CD14-positive monocyte (primary cell): ENCODE data around the gene RBP5. TPM values are rescaled to one million over a fixed set of nuclear protein-coding genes. Genes with fewer than 3 reads are reported as not detected.

Experiments
- DNase-seq, 3 donors: peaks; one replicate each; pipeline ENCODE4 v3.0.0-alpha.2; 2011 to 2022
- H2AFZ ChIP-seq: 2 replicates; pipeline ENCODE4 v1.6.0; 2012; ENCODE audit warnings: mild to moderate bottlenecking, low read depth, low read length, inconsistent platforms; ENCODE audit not compliant: insufficient read depth, poor library complexity, severe bottlenecking
- H3K27ac ChIP-seq, 2 donors: 1 replicate in 1 of 2; 2 replicates in 1 of 2; pipeline ENCODE4 v1.5.1; 2012 to 2013; ENCODE audit warnings: low read length in 2 of 2, control low read depth in 1 of 2, inconsistent platforms in 1 of 2, low read depth in 1 of 2, mild to moderate bottlenecking in 1 of 2
- H3K27me3 ChIP-seq, 2 donors: one replicate each; pipeline versions ENCODE4 v1.6.0 to v1.6.1; 2011 to 2013; ENCODE audit warnings: low read length in 2 of 2; ENCODE audit not compliant: control insufficient read depth in 2 of 2, insufficient read depth in 2 of 2
- H3K36me3 ChIP-seq, 2 donors: replicated peaks in 1 of 2; 1 replicate in 1 of 2; 2 replicates in 1 of 2; pipeline versions ENCODE4 v1.5.1 to v1.6.1; 2012 to 2013; ENCODE audit warnings: low read length in 2 of 2, control low read depth in 1 of 2, inconsistent platforms in 1 of 2, mild to moderate bottlenecking in 1 of 2; ENCODE audit not compliant: insufficient read depth in 2 of 2, control insufficient read depth in 1 of 2
- H3K4me1 ChIP-seq, 2 donors: 1 replicate in 1 of 2; 2 replicates in 1 of 2; pipeline versions ENCODE4 v1.5.1 to v1.6.1; 2012 to 2013; ENCODE audit warnings: low read length in 2 of 2, control low read depth in 1 of 2, inconsistent platforms in 1 of 2, mild to moderate bottlenecking in 1 of 2, moderate library complexity in 1 of 2; ENCODE audit not compliant: insufficient read depth in 2 of 2, control insufficient read depth in 1 of 2
- H3K4me2 ChIP-seq: replicated peaks from 2 replicates; pipeline ENCODE3; 2012; ENCODE audit warnings: low read length, moderate library complexity, mild to moderate bottlenecking; ENCODE audit not compliant: poor library complexity, severe bottlenecking; ENCODE audit errors: extremely low read depth
- H3K4me3 ChIP-seq, 3 experiments: fragments of 200-600 bp in 1 of 3; sonication (generic) in 1 of 3; replicated peaks in 1 of 3; 1 replicate in 2 of 3; 2 replicates in 1 of 3; pipeline ENCODE4 v1.5.1; 2011 to 2013; ENCODE audit warnings: low read length in 3 of 3, mild to moderate bottlenecking in 3 of 3, control low read depth in 2 of 3, low read depth in 2 of 3, inconsistent platforms in 1 of 3, moderate library complexity in 1 of 3
- H3K79me2 ChIP-seq: 2 replicates; pipeline ENCODE4 v1.6.0; 2012; ENCODE audit warnings: mild to moderate bottlenecking, control low read depth, inconsistent platforms, low read length, moderate library complexity; ENCODE audit not compliant: insufficient read depth
- H3K9ac ChIP-seq: 2 replicates; pipeline ENCODE4 v1.6.0; 2017; ENCODE audit warnings: low read length, mild to moderate bottlenecking; ENCODE audit not compliant: insufficient read depth, poor library complexity, severe bottlenecking
- H3K9me3 ChIP-seq, 2 donors: replicated peaks in 1 of 2; 1 replicate in 1 of 2; 2 replicates in 1 of 2; pipeline versions ENCODE4 v1.5.1 to v1.6.1; 2012 to 2013; ENCODE audit warnings: low read length in 2 of 2, control low read depth in 1 of 2; ENCODE audit not compliant: control insufficient read depth in 1 of 2, insufficient read depth in 1 of 2
- H4K20me1 ChIP-seq: 2 replicates; pipeline ENCODE4 v1.6.0; 2012; ENCODE audit warnings: mild to moderate bottlenecking, low read length, control low read depth, moderate library complexity; ENCODE audit not compliant: insufficient read depth
- H3K27ac Mint-ChIP-seq, 7 donors: one replicate each; pipeline ENCODE4 v1.8.0; 2020; ENCODE audit warnings: mild to moderate bottlenecking in 7 of 7, mixed read lengths in 7 of 7, moderate library complexity in 6 of 7, inconsistent platforms in 2 of 7
- H3K27me3 Mint-ChIP-seq, 3 donors: one replicate each; pipeline ENCODE4 v1.8.0; 2021 to 2022; ENCODE audit warnings: low read depth in 3 of 3, mild to moderate bottlenecking in 3 of 3, mixed read lengths in 3 of 3, moderate library complexity in 3 of 3, inconsistent platforms in 1 of 3
- H3K36me3 Mint-ChIP-seq, 2 donors: one replicate each; pipeline ENCODE4 v1.8.0; 2020; ENCODE audit warnings: mixed read lengths in 2 of 2, inconsistent platforms in 1 of 2, mild to moderate bottlenecking in 1 of 2
- H3K4me1 Mint-ChIP-seq: one replicate; pipeline ENCODE4 v1.8.0; 2020; ENCODE audit warnings: mild to moderate bottlenecking, mixed read lengths
- H3K4me3 Mint-ChIP-seq, 2 donors: one replicate each; pipeline ENCODE4 v1.8.0; 2020; ENCODE audit warnings: mild to moderate bottlenecking in 2 of 2, mixed read lengths in 2 of 2, moderate library complexity in 1 of 2
- H3K9me3 Mint-ChIP-seq, 7 donors: one replicate each; pipeline ENCODE4 v1.8.0; 2020 to 2022; ENCODE audit warnings: mixed read lengths in 7 of 7, mild to moderate bottlenecking in 6 of 7, moderate library complexity in 6 of 7, inconsistent platforms in 2 of 7
- WGBS: methylation state at CpG from one replicate; pipeline ENCODE4 v1.1.5; 2013; ENCODE audit warnings: missing lambda C conversion rate; ENCODE audit not compliant: insufficient coverage; 5-methylcytosine and 5-hydroxymethylcytosine counted together
- intact Hi-C, 2 donors: fragments of 100-400 bp; cut with micrococcal nuclease; formaldehyde crosslinking; loops; one replicate each; pipeline versions ENCODE4 v1.15.0 to v1.15.1; 2023
- polyA plus RNA-seq, 3 donors: library from polyadenylated mRNA; depleted of rRNA in 1 of 3; unstranded in 2 of 3; stranded (reverse) in 1 of 3; fragments of 300-500 nt in 2 of 3; fragments of >200 nt in 1 of 3; fragmentation: Illumina TruSeq in 2 of 3; gene quantifications; 1 replicate in 2 of 3; 2 replicates in 1 of 3; pipeline ENCODE4 v1.2.3, GENCODE V29; 2012 to 2021
- TF ChIP-seq, protein P1 (sequence below): fragments of 200-600 bp; IDR thresholded peaks from one replicate; pipeline ENCODE4 v1.8.0; 2022; ENCODE audit warnings: antibody characterized with exemption, mild to moderate bottlenecking

The RBP5 gene
- polyA plus RNA-seq, 3 donors, result not detected

DNA sequence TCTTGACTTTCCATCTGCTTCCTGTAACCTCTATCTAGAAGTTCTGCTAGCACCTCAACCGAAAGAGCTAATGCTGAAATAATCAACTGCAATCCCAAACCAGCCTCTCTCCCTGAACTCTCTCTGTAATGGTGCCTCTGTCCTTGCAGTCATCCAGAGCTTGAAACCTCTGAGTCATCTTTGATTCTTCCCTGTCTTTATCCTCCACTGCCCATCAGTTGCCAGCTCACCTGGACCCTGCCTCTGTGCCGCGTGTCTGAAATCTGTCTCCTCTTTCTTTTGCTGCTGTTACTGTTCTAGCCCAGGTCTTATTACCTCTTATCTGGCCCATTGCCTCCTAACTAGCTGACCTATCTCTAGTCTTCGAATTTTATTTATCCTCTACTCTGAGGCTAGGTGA is 17.0 kb upstream of the RBP5 start:
- Histone ChIP-seq H3K27me3 (no peaks in the 10 kb centered on the region), H3K79me2 (no peaks in the 10 kb centered on the region), H3K4me2 (no peak overlapping the region), H3K4me1 (no peaks in the 10 kb centered on the region), H3K9me3 (no peaks in the 10 kb centered on the region), H2AFZ (no peak overlapping the region), H3K9ac (no peak overlapping the region), H3K4me3 (no peak overlapping the region), H3K27ac (no peak overlapping the region), H4K20me1 (no peaks in the 10 kb centered on the region), H3K36me3 (peaks cover 0 to 19% of the 10 kb centered on the region in 2 donors)
- no peak for DNase-seq
- peaks cover 4% of the 10 kb centered on the region for H3K4me1 Mint-ChIP-seq
- no peak overlapping the region for H3K27ac Mint-ChIP-seq
- intact Hi-C loops, result loop anchor here in 1 of 2 donors (10.0 kb wide), 1 partner anchor 309 kb away; no protein-coding TSS in a partner anchor
- H3K36me3 Mint-ChIP-seq, result peaks cover 42 to 62% of the 10 kb centered on the region in 2 donors
- H3K9me3 Mint-ChIP-seq, result peaks cover 0 to 5% (median 0%) of the 10 kb centered on the region in 7 donors
- H3K27me3 Mint-ChIP-seq, result peaks cover 0 to 2% (median 1%) of the 10 kb centered on the region in 3 donors
- TF ChIP-seq, protein P1, sequence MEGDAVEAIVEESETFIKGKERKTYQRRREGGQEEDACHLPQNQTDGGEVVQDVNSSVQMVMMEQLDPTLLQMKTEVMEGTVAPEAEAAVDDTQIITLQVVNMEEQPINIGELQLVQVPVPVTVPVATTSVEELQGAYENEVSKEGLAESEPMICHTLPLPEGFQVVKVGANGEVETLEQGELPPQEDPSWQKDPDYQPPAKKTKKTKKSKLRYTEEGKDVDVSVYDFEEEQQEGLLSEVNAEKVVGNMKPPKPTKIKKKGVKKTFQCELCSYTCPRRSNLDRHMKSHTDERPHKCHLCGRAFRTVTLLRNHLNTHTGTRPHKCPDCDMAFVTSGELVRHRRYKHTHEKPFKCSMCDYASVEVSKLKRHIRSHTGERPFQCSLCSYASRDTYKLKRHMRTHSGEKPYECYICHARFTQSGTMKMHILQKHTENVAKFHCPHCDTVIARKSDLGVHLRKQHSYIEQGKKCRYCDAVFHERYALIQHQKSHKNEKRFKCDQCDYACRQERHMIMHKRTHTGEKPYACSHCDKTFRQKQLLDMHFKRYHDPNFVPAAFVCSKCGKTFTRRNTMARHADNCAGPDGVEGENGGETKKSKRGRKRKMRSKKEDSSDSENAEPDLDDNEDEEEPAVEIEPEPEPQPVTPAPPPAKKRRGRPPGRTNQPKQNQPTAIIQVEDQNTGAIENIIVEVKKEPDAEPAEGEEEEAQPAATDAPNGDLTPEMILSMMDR, result no peak
- H3K4me3 Mint-ChIP-seq, result no peak overlapping the region
- 67% methylated on average over 3 of the region's 4 CpGs for WGBS

DNA sequence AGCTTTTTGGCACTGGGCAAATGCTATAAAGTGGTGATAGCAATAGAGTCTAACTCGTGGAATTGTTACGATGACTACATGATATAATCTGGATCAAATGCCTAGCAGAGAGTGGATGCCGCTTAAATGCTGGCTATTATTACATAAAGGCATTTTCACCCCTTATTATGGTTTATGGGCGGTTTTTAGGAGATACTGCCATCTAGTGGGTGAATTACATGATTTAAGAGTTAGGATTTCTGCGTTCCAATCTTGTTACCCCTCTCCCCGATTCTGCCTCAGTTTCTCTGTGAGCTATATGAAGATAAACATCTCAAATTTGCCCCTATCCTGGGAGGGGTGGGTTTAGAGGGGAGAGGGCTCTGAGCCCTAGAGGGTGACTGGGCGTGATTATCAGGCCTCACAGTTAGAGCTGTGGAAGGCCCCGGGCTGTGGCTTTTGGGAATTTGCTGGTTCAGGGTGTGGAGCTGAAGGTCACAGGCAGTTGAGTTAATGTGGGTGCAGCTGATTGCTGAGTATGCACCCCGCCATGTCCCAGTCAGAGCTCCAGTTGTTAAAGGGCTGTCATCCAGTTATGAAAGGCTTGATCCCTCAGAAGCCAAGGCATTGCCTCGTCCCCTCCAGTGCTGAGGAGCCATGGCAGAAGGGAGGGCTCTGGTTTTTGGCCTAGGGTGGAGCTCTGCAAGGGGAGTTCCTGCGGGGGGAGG is 15.9 kb upstream of the RBP5 start:
- Histone ChIP-seq H2AFZ (no peak overlapping the region), H3K9ac (no peak overlapping the region), H3K4me3 (no peak overlapping the region), H3K4me2 (no peak overlapping the region), H3K79me2 (no peaks in the 10 kb centered on the region), H3K27me3 (no peaks in the 10 kb centered on the region), H3K27ac (no peak overlapping the region), H4K20me1 (no peaks in the 10 kb centered on the region), H3K4me1 (no peaks in the 10 kb centered on the region), H3K36me3 (peaks cover 0 to 11% of the 10 kb centered on the region in 2 donors), H3K9me3 (no peaks in the 10 kb centered on the region)
- TF ChIP-seq, protein P1, result peak; percentile 71
- intact Hi-C loops, result loop anchor here in 1 of 2 donors (5.0 to 10.0 kb wide), 2 partner anchors 310 to 493 kb away; no protein-coding TSS in a partner anchor
- Mint-ChIP-seq H3K9me3 (peaks cover 0 to 5% (median 0%) of the 10 kb centered on the region in 7 donors), H3K36me3 (peaks cover 32 to 51% of the 10 kb centered on the region in 2 donors), H3K4me3 (no peak overlapping the region), H3K27me3 (peaks cover 0 to 2% (median 1%) of the 10 kb centered on the region in 3 donors), H3K4me1 (peaks cover 4% of the 10 kb centered on the region), H3K27ac (no peak overlapping the region)
- peak in 1 of 3 donors; percentile 24 for DNase-seq
- whole genome bisulfite sequencing, result 98% methylated on average over 4 of the region's 11 CpGs
